DLD1 (cell line): ENCODE data around the gene NR5A1.

ENCODE experiments used
- in situ Hi-C: cut with HindIII; loops from 2 replicates; pipeline ENCODE4 v1.10.0; 2017; ENCODE audit warnings: low sequenced_read_pairs

NR5A1 gene

DNA sequence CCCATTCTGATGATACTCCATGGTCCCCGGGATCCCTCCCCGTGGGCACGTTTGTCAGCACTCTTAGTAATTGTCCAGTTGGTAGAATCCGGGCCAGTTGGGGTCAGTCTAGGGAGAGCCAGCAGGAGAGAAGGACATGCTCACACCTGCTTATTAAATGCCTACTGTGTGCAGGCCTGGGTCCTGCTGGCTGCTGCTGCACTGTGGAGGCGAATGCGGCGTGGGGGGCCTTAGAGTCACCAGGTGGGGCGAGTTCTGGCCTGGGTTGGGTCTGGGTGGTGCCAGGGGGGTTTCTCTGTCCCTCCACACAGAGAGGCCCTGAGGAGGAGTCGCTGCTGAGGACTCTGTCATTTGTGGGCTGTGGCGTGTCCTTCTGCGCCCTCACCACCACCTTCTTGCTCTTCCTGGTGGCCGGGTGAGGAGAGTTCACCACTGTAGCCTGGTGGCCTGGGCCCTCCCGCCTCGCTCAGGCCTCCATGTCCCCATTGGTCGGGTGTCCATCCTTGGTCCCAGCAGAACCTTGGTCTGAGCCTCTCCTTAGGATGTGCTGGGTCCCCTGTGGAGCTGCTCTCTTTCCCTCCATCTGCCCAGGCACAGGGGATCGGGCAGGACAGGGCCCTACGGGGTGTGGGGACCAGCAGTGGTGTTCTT, 39.7 kb downstream of the NR5A1 start:
- in situ Hi-C loops, result no loop called here

- in situ Hi-C loops, result no loop called here
Observed at GRCh38 chr9:124465736-124466135, 41.5 kb downstream of the NR5A1 start.

- in situ Hi-C loops, result no loop called here
Observed at GRCh38 chr9:124462739-124463138, 44.5 kb downstream of the NR5A1 start.

DNA sequence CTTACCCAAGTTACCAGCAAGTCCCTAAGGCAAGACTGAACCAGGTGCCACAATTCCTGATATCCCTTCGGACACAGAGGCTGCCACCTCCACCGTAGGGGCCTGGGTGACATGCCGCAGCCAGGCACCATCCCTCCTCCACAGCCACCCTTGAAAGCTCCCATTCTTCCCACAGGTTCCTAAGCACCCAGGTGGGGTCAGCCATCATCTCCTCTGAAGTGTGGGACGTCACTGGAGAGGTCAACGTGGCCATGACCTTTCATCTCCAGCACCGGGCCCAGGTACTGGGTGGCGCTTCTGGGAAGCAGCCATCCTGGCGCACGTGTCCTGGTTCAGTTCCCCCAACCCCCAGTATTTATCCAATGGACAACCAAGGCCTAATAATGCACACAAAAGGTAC, 48.8 kb downstream of the NR5A1 start:
- in situ Hi-C loops, result no loop called here

DNA sequence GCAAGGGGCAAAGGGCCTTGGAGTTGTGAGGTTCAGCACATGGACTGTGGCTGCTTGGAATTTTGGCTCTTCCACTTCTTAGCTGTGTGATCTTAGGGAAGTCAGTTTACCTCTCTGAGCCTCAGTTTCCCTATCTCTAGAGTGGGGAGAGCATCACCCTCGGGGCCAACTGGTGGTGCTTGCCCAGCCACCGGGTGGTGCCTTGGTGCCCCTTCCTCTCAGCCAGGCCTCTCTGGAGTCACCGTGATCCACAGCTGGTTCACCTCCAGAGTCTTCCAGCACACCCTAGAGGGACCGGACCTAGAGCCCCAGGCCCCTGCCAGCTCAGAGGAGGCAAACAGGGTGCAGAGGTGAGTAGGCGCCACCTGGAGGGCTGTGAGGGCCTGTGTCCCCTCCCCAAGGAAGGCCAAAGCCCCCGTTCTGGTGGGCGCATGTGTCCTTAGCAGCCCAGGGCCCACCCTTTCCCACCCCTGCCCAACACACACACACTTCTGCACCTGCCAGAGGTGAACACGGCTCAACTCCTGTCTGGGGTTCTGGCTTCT, 49.2 kb downstream of the NR5A1 start:
- in situ Hi-C loops, result no loop called here

- in situ Hi-C loops, result no loop called here
Observed at GRCh38 chr9:124457079-124457886, 49.9 kb downstream of the NR5A1 start.

DNA sequence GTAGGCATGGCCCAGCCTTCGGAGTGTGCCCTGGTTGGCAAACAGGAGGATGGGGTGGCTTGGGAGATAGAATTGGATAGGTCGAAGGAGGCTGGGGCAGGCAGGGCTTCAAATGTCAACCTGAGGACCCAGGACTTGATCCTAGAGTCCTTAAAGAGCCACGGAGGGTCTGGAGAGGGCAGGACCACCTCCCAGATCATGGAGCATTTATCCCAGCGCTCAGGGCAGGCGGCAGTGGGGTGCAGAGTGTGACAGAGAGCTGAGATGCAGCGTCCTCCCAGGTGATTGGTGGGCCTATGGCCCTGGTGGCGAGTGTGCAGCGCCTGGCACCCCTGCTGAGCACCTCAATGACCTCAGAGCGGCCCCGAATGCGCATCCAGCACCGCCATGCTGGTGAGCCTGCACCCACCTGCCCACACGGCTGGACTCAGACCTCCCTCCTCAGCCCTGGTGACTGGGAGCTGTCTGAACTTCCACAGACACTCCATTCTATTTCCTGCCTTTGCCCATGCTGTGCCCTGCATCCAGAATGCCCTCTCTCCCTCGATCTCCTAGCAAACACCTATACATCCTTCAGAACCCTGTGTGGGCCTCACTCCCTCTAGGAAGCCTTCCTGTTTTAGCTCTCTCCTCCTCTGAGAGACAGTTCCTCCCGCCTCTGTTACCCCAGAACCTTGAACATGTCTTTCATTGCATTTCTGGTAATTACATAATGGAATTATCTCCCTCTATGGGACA, 50.7 kb downstream of the NR5A1 start:
- in situ Hi-C loops, result no loop called here

DNA sequence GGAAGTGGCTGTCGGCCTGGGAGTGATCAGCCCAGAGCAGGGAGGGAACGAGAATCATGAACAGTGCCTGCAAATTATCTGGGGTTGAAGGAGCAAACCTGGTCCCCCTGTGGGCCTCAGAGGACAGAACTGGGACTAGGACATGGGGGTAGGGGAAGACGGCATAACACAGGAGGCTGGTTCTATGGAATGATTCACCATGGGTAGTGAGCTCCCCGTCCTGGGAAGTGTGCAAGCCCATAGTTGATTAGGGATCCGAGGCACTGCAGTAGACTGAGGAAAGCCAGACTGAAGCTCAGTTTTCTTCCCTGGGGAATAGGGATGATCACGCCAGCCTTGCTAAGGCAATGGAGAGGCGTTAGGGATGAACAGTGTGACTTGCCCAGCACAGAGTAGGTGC, 51.4 kb downstream of the NR5A1 start:
- in situ Hi-C loops, result no loop called here

- in situ Hi-C loops, result no loop called here
Observed at GRCh38 chr9:124454791-124455443, 52.3 kb downstream of the NR5A1 start.

- in situ Hi-C loops, result no loop called here
Observed at GRCh38 chr9:124454296-124454695, 52.9 kb downstream of the NR5A1 start.

DNA sequence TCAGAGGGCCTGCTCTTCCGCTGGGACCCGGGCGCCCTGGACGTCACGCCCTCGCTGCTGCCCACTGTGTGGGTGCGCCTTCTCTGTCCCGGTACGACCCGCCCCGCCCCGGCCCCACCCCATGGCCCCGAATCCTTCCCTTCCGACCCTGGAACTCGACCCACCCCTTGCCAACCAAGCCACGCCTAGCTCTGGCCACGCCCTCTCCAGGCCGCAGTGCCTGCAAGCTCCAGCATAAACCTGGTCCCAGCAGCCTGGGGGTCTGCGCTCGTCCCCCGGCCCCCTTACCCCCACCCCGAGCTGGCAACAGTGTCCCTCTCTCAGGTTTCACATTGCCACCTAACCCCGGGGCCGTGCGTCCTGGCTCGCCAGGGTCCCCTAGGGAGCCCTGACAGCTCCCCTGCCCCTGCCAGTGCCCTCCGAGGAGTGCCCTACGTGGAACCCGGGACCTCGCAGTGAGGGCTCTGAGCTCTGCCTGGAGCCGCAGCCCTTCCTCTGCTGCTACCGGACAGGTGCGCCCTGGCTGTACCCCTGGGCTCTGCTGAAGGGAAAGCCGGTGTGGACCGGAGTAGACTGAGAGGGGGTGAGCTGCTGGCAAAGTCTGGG, 53.5 kb downstream of the NR5A1 start:
- in situ Hi-C loops, result no loop called here

GRCh38 chr9:124452841-124453585, 54.2 kb downstream of the NR5A1 start:
- in situ Hi-C loops, result no loop called here

DNA sequence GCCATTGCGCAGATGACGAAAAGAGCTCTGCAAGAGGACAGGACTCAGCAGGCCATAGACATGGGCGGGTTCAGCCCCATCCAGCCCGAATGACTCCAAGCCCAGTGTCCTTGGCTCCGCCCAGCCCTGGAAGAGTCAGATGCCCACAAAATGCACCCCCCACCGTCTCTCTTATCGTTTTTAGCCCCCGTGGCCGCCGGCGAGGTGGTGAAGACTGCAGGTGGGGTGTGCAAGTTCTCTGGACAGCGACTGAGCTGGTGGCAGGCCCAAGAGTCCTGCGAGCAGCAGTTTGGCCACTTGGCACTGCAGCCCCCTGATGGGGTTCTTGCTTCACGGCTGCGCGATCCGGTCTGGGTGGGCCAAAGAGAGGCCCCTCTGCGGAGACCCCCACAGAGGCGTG, 54.9 kb downstream of the NR5A1 start:
- in situ Hi-C loops, result no loop called here

GRCh38 chr9:124450931-124451661, 56.1 kb downstream of the NR5A1 start:
- in situ Hi-C loops, result no loop called here

- in situ Hi-C loops, result no loop called here
Observed at GRCh38 chr9:124450241-124450924, 56.8 kb downstream of the NR5A1 start, which contains the start of gene ADGRD2. TSS of gene ADGRD2 (plus strand) at chr9:124450451. CDS start at chr9:124451667, 1,216 bp downstream.

DNA sequence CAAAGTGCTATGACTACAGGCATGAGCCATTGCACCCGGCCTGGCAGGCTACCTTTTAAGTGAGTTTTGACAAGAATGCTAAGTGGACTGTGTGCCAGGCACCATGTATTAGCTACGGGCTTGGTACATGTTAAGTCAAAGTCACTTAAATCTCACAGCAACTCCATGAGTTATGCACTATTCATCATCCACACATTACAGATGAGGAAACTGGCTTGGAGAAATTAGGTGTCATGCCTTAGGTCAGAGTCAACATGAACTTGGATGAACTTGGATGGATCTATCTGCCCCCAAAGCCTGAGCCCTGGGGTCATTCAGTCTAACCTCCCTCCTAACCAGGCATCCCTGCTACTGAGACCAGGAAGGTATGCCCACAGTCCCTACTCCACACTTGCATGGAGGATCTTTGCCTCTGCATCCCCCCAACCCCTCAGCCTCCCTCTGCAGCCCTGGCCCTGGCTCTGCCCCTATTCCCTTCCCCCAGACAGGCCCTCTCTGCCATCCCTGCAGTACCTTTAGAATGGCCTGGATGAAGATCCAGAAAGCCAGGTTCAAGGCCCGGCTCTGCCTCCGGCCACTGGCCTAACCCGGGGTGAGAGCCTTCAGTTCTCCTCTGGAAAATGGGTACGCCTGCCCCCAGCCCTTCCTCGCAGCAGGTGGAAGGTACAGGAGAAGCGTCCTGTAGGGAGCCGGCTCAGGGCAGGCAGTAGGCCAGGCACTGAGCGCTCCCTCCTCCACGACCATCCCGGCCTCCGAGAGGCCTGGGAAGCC, 57.6 kb downstream of the NR5A1 start:
- in situ Hi-C loops, result no loop called here

- in situ Hi-C loops, result no loop called here
Observed at GRCh38 chr9:124448019-124448418, 59.2 kb downstream of the NR5A1 start.

DNA sequence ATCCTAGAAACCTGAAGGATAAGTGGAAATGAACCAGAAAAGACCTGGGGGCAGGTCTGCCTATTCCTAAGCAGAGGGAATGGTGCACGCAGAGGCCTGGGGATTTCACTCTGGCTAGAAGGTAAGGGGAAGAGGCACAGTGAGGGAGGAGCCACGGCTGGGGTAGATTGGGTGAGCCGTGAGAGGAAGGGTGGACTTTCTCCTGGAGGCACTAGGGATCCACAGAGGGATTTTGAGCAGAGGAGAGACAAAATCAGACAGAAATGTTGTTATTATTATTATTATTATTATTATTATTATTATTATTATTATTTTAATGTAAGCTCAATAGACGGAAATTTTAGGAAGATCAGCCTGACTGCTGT, 59.9 kb downstream of the NR5A1 start:
- in situ Hi-C loops, result no loop called here
